Fibroblast of the aortic adventitia (primary cell): Measurements from ENCODE around the gene ZNF446. TPM values are rescaled to one million over a fixed set of nuclear protein-coding genes. Genes with fewer than 3 reads are reported as not detected.

Experiments used
- DNase-seq: peaks from one replicate; pipeline ENCODE4 v3.0.0-alpha.2; 2010; ENCODE audit warnings: low read depth
- H3K4me3 ChIP-seq: 2 replicates; pipeline ENCODE4 v1.5.1; 2011; ENCODE audit warnings: low read depth, mild to moderate bottlenecking, control low read depth, low read length, moderate library complexity
- CTCF ChIP-seq: IDR thresholded peaks from 2 replicates; pipeline ENCODE4 v1.5.1; 2011; ENCODE audit warnings: mild to moderate bottlenecking, low read length, control low read depth, inconsistent platforms; ENCODE audit not compliant: insufficient read depth
- small RNA-seq: library from RNA; depleted of rRNA; stranded (forward); fragments of <200 nt; gene quantifications from one replicate; pipeline ENCODE3, GENCODE V24; 2012
- total RNA-seq: library from RNA; depleted of rRNA; stranded (reverse); fragments of >200 nt; gene quantifications from 2 replicates; pipeline ENCODE4 v1.2.3, GENCODE V29; 2012; ENCODE audit warnings: low replicate concordance

Gene ZNF446
- total RNA-seq, 1 donor: 7.5 TPM

- DNase-seq: no peak
- TF ChIP-seq CTCF: no peak
- H3K4me3 ChIP-seq: peak overlapping the region; percentile 91
Observed at GRCh38 chr19:58520257-58520599, 44.1 kb downstream of the ZNF446 start.

- no peak overlapping the region for H3K4me3 ChIP-seq
- no peak for DNase-seq
- no peak for TF ChIP-seq CTCF
Observed at GRCh38 chr19:58521651-58522050, 45.5 kb downstream of the ZNF446 start.

GRCh38 chr19:58522709-58523108 lies 46.6 kb downstream of the ZNF446 start:
- TF ChIP-seq CTCF: no peak
- no peak for DNase-seq
- no peak overlapping the region for H3K4me3 ChIP-seq

GRCh38 chr19:58529405-58529804 lies 53.3 kb downstream of the ZNF446 start:
- DNase-seq: no peak
- TF ChIP-seq CTCF: no peak
- no peak overlapping the region for H3K4me3 ChIP-seq

Small RNAs within 50 kb of the gene (small RNA-seq; reads per million reads assigned to genes)
- not detected for gene RN7SL693P
- gene RNU6-1337P: not detected

Other genes starting within 250 kb of the ZNF446 start
- gene ZNF544, start 247.4 kb upstream of the ZNF446 start, total RNA-seq: 28.2 and 35.6 TPM in 2 replicates
- 5.1 and 7.6 TPM in 2 replicates for gene ZNF8, start 197.4 kb upstream of the ZNF446 start, total RNA-seq
- 33.2 and 41.1 TPM in 2 replicates for gene ERVK3-1, start 171.0 kb upstream of the ZNF446 start, total RNA-seq
- gene ZSCAN22, start 149.4 kb upstream of the ZNF446 start, total RNA-seq: 2.9 and 4.1 TPM in 2 replicates
- gene A1BG, start 122.9 kb upstream of the ZNF446 start, total RNA-seq: 6.8 TPM in 1 of 2 replicates, not detected in the other
- gene ZNF497, start 113.6 kb upstream of the ZNF446 start, total RNA-seq: 0.98 and 1.1 TPM in 2 replicates
- gene ZNF837, start 95.3 kb upstream of the ZNF446 start, total RNA-seq: 2.6 and 3.4 TPM in 2 replicates
- 178 and 1,453 TPM in 2 replicates for gene RPS5, start 89.1 kb upstream of the ZNF446 start, total RNA-seq
- not detected in 2 replicates for gene RNF225, start 80.7 kb upstream of the ZNF446 start, total RNA-seq
- 14.4 and 17.1 TPM in 2 replicates for gene ZNF584, start 67.7 kb upstream of the ZNF446 start, total RNA-seq
- 9.2 and 10.8 TPM in 2 replicates for gene ZNF132, start 36.2 kb upstream of the ZNF446 start, total RNA-seq
- gene ZNF324B, start 24.7 kb upstream of the ZNF446 start, total RNA-seq: 9.2 and 9.5 TPM in 2 replicates
- 9.2 and 18.4 TPM in 2 replicates for gene ZNF324, start 9.3 kb upstream of the ZNF446 start, total RNA-seq
- 5.2 and 5.5 TPM in 2 replicates for gene SLC27A5, start 35.6 kb downstream of the ZNF446 start, total RNA-seq
- 9.2 and 9.9 TPM in 2 replicates for gene ZBTB45, start 43.5 kb downstream of the ZNF446 start, total RNA-seq
- gene TRIM28, start 67.7 kb downstream of the ZNF446 start, total RNA-seq: 233 and 474 TPM in 2 replicates
- 109 and 239 TPM in 2 replicates for gene CHMP2A, start 78.8 kb downstream of the ZNF446 start, total RNA-seq
- gene UBE2M, start 82.3 kb downstream of the ZNF446 start, total RNA-seq: 36.8 and 55.1 TPM in 2 replicates
- gene MZF1, start 97.0 kb downstream of the ZNF446 start, total RNA-seq: 15.5 and 21.1 TPM in 2 replicates